Caco-2 (cell line): ENCODE results near the gene CYB561D1. TPM values are rescaled to one million over a fixed set of nuclear protein-coding genes. Genes with fewer than 3 reads are reported as not detected.
A peak's percentile ranks its signal among the peaks of the same experiment; 100 is the strongest.

Experiments used
- BruUV-seq: library from RNA; stranded (reverse); fragments of 400-500 nt; replicated peaks from 2 replicates; lab custom pipeline; 2021; lab: Mats Ljungman, UMichigan
- CTCF ChIA-PET: fragments of 300-600 bp; sonication (Branson Sonifier 250); formaldehyde crosslinking; loops from one replicate; lab custom pipeline; 2022; ENCODE audit warnings: antibody characterized with exemption; lab: Charles Lee
- POLR2A ChIA-PET: fragments of 300-600 bp; sonication (Branson Sonifier 250); formaldehyde crosslinking; loops from one replicate; lab custom pipeline; 2022; ENCODE audit warnings: antibody characterized with exemption; lab: Charles Lee
- DNase-seq, 2 experiments: peaks; one replicate each; pipeline versions ENCODE4 v3.0.0 to v3.0.0-alpha.2; 2020 to 2022
- H3K27me3 ChIP-seq: replicated peaks from 2 replicates; pipeline ENCODE4 v1.6.0; 2011; ENCODE audit warnings: low read length; ENCODE audit not compliant: control insufficient read depth, insufficient read depth
- H3K36me3 ChIP-seq: 2 replicates; pipeline ENCODE4 v1.5.1; 2011; ENCODE audit warnings: low read length; ENCODE audit not compliant: control insufficient read depth, insufficient read depth
- H3K4me1 ChIP-seq: fragments of 250-450 bp; sonication (Bioruptor Pico); 2 replicates; pipeline ENCODE4 v1.5.1; 2020; ENCODE audit warnings: mild to moderate bottlenecking
- H3K4me3 ChIP-seq: 2 replicates; pipeline ENCODE4 v1.5.1; 2011; ENCODE audit warnings: low read depth, mild to moderate bottlenecking, control low read depth, low read length
- H3K9me3 ChIP-seq: fragments of 250-450 bp; sonication (Bioruptor Pico); 2 replicates; pipeline ENCODE4 v1.5.1; 2020; ENCODE audit warnings: mild to moderate bottlenecking, moderate library complexity
- H3K27ac Mint-ChIP-seq: one replicate; pipeline ENCODE4 v1.8.0; 2022; ENCODE audit warnings: mixed read lengths; ENCODE audit not compliant: unreplicated experiment
- H3K27me3 Mint-ChIP-seq: one replicate; pipeline ENCODE4 v1.8.0; 2022; ENCODE audit warnings: mixed read lengths; ENCODE audit not compliant: insufficient read depth, unreplicated experiment
- H3K36me3 Mint-ChIP-seq: one replicate; pipeline ENCODE4 v1.8.0; 2022; ENCODE audit warnings: mild to moderate bottlenecking, mixed read lengths; ENCODE audit not compliant: insufficient read depth, unreplicated experiment
- H3K4me1 Mint-ChIP-seq: one replicate; pipeline ENCODE4 v1.8.0; 2022; ENCODE audit warnings: low read depth, mixed read lengths; ENCODE audit not compliant: unreplicated experiment
- H3K4me3 Mint-ChIP-seq: one replicate; pipeline ENCODE4 v1.8.0; 2022; ENCODE audit warnings: mild to moderate bottlenecking, moderate library complexity, mixed read lengths; ENCODE audit not compliant: unreplicated experiment
- H3K9me3 Mint-ChIP-seq: one replicate; pipeline ENCODE4 v1.8.0; 2022; ENCODE audit warnings: mixed read lengths; ENCODE audit not compliant: unreplicated experiment
- intact Hi-C: fragments of 100-400 bp; cut with micrococcal nuclease; formaldehyde crosslinking; loops from one replicate; pipeline ENCODE4 v1.10.0; 2022; ENCODE audit not compliant: unreplicated experiment
- total RNA-seq: library from RNA; stranded (reverse); gene quantifications from 2 replicates; pipeline ENCODE4 v1.2.3, GENCODE V29; 2022
- TF ChIP-seq, protein P1 (sequence below), 2 experiments: fragments of 200-600 bp in 1 of 2; IDR thresholded peaks; 1 replicate in 1 of 2; 2 replicates in 1 of 2; pipeline versions ENCODE4 v1.5.1 to v1.8.0; 2011 to 2022; ENCODE audit warnings: antibody characterized with exemption in 1 of 2, control low read depth in 1 of 2, inconsistent platforms in 1 of 2, low read depth in 1 of 2, low read length in 1 of 2, mild to moderate bottlenecking in 1 of 2, moderate library complexity in 1 of 2; ENCODE audit not compliant: insufficient read depth in 1 of 2, severe bottlenecking in 1 of 2, unreplicated experiment in 1 of 2

Gene CYB561D1
- total RNA-seq, 1 experiment from 2014 or later, result 7.3 TPM

DNA sequence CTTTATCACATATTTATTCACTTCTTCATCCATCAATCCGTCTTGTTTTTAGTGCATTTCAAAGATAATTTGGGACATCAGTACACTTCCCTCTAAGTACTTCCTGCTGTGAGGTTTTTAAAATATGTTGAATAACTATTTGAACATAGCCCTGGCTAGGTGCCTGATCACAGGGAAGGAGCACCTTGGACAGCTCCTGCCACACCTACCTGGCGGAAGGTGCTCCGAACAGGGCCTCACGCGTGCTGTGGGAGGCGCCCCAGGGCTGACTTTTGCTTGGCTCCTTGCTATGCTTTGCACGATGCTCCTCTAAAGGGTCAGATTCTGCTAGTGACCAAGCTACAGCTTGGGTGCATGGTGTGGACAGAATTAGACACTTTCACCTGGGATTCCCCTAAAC is 15.1 kb upstream of the CYB561D1 start:
- H3K4me1 Mint-ChIP-seq, result no peaks in the 10 kb centered on the region
- no peaks in the 10 kb centered on the region for H3K36me3 Mint-ChIP-seq

DNA sequence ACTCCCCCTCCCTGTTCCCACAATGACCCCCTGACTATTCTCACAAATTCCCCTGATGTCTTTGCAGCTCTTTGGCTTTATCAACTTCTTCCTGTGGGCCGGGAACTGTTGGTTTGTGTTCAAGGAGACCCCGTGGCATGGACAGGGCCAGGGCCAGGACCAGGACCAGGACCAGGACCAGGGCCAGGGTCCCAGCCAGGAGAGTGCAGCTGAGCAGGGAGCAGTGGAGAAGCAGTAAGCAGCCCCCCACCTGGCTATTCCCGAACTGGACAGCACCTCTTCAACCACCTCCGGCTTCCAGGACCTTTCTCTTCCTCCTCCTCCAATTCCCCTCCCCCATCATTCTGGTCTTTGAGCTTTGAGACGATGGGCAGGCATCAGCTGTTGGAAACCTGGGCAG is 14.6 kb upstream of the CYB561D1 start:
- BruUV-seq, result no TSS peak
- ChIA-PET CTCF (interaction anchor here (0.9 kb wide), 1 partner anchor 53 kb away, joined by 3 read pairs; no protein-coding TSS in a partner anchor), POLR2A (interaction anchor here (0.6 kb wide), 1 partner anchor 12 kb away, joined by 3 read pairs; no protein-coding TSS in a partner anchor)
- Histone ChIP-seq H3K27me3 (no peaks in the 10 kb centered on the region), H3K4me3 (no peak overlapping the region), H3K36me3 (no peaks in the 10 kb centered on the region), H3K4me1 (peaks cover under 1% of the 10 kb centered on the region; the same call in 1 of the 2 replicates), H3K9me3 (no peaks in the 10 kb centered on the region)
- H3K27ac Mint-ChIP-seq, result no peak overlapping the region
- H3K4me3 Mint-ChIP-seq, result no peak overlapping the region
- TF ChIP-seq, protein P1, sequence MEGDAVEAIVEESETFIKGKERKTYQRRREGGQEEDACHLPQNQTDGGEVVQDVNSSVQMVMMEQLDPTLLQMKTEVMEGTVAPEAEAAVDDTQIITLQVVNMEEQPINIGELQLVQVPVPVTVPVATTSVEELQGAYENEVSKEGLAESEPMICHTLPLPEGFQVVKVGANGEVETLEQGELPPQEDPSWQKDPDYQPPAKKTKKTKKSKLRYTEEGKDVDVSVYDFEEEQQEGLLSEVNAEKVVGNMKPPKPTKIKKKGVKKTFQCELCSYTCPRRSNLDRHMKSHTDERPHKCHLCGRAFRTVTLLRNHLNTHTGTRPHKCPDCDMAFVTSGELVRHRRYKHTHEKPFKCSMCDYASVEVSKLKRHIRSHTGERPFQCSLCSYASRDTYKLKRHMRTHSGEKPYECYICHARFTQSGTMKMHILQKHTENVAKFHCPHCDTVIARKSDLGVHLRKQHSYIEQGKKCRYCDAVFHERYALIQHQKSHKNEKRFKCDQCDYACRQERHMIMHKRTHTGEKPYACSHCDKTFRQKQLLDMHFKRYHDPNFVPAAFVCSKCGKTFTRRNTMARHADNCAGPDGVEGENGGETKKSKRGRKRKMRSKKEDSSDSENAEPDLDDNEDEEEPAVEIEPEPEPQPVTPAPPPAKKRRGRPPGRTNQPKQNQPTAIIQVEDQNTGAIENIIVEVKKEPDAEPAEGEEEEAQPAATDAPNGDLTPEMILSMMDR (IDR thresholded peaks at IDR 0.05; ENCODE audit: insufficient read depth in 1 of 2, low read depth in 1 of 2, low read length in 1 of 2, severe bottlenecking in 1 of 2, unreplicated experiment in 1 of 2), result no peak
- H3K4me1 Mint-ChIP-seq, result no peaks in the 10 kb centered on the region
- peaks cover 11% of the 10 kb centered on the region for H3K27me3 Mint-ChIP-seq
- DNase-seq, result no peak
- no peaks in the 10 kb centered on the region for H3K9me3 Mint-ChIP-seq
- intact Hi-C loops, result no loop called here
- H3K36me3 Mint-ChIP-seq, result no peaks in the 10 kb centered on the region

More for the DNA sequence above, 15.1 kb upstream of the CYB561D1 start:
- Histone ChIP-seq H3K4me3 (no peak overlapping the region), H3K27me3 (no peaks in the 10 kb centered on the region), H3K9me3 (no peaks in the 10 kb centered on the region), H3K4me1 (no peaks in the 10 kb centered on the region), H3K36me3 (no peaks in the 10 kb centered on the region)
- Mint-ChIP-seq H3K4me3 (no peak overlapping the region), H3K9me3 (no peaks in the 10 kb centered on the region), H3K27me3 (peaks cover 11% of the 10 kb centered on the region), H3K27ac (no peak overlapping the region)
- intact Hi-C loops, result no loop called here
- peak; percentile 46 to 58 for DNase-seq
- BruUV-seq, result no TSS peak
- ChIA-PET CTCF (interaction anchor here (0.9 to 1.0 kb wide), 2 partner anchors 54 to 158 kb away, joined by 3 read pairs; no protein-coding TSS in a partner anchor), POLR2A (no interaction called here)
- TF ChIP-seq, protein P1 (IDR thresholded peaks at IDR 0.05; ENCODE audit: insufficient read depth in 1 of 2, low read depth in 1 of 2, low read length in 1 of 2, severe bottlenecking in 1 of 2, unreplicated experiment in 1 of 2), result no peak

DNA sequence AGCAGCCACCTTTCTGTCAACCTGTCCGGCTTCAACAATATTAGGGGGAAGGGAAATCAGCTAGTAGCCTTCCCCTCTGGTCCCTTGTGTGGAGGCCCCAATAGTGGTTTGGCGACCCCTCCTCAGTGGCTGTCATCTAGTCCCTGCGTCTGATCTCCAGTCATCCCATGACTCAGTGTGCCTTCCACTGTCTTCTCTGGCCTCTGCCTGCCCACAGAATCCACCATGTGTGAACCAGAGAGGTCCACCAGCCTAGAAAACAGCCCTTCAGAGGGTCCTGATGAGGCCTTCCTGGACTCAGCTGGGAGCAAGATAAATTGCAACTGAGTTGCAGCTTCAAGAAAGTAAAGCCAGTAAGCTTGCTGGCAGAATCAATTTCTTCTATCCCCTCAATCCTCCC is 14.0 kb upstream of the CYB561D1 start:
- H3K9me3 Mint-ChIP-seq, result no peaks in the 10 kb centered on the region
- H3K4me1 Mint-ChIP-seq, result no peaks in the 10 kb centered on the region
- BruUV-seq, result no TSS peak
- Histone ChIP-seq H3K4me3 (no peak overlapping the region), H3K9me3 (no peaks in the 10 kb centered on the region), H3K36me3 (no peaks in the 10 kb centered on the region), H3K27me3 (no peaks in the 10 kb centered on the region), H3K4me1 (peaks cover 5% of the 10 kb centered on the region; the same call in 1 of the 2 replicates)
- intact Hi-C loops, result loop anchor here (5.0 kb wide), 1 partner anchor 53 kb away; the partner anchor contains the start of gene PSMA5
- ChIA-PET CTCF (no interaction called here), POLR2A (interaction anchor here (0.6 kb wide), 1 partner anchor 11 kb away, joined by 3 read pairs; no protein-coding TSS in a partner anchor)
- no peak overlapping the region for H3K27ac Mint-ChIP-seq
- H3K27me3 Mint-ChIP-seq, result peaks cover 11% of the 10 kb centered on the region
- no peak overlapping the region for H3K4me3 Mint-ChIP-seq
- TF ChIP-seq, protein P1 (IDR thresholded peaks at IDR 0.05; ENCODE audit: insufficient read depth in 1 of 2, low read depth in 1 of 2, low read length in 1 of 2, severe bottlenecking in 1 of 2, unreplicated experiment in 1 of 2), result no peak
- DNase-seq, result no peak
- no peaks in the 10 kb centered on the region for H3K36me3 Mint-ChIP-seq
